Measurements from ENCODE around the gene TROAP.
"Not testable (repeated sequence)": the region's sequence is repeated elsewhere in the genome, so short reads cannot be mapped to it uniquely, and the experiment has no call there.

Gene TROAP

GRCh38 chr12:49298160-49298559 is 24.9 kb upstream of the TROAP start:
- no peak for TF ChIP-seq FOXK2 (IDR thresholded peaks at IDR 0.05)
- TF ChIP-seq TARDBP (IDR thresholded peaks at IDR 0.05): no peak
- TF ChIP-seq SP1 (IDR thresholded peaks at IDR 0.05): no peak
- TF ChIP-seq FOXA1 (IDR thresholded peaks at IDR 0.05): no peak
- no peak for TF ChIP-seq ZNF384 (IDR thresholded peaks at IDR 0.05)
- TF ChIP-seq L3MBTL2 (conservative IDR thresholded peaks at IDR 0.05): no peak
- TF ChIP-seq LEF1 (IDR thresholded peaks at IDR 0.05; ENCODE audit: borderline replicate concordance): no peak
- TF ChIP-seq ELF4 (IDR thresholded peaks at IDR 0.05): no peak
- TF ChIP-seq PKNOX1 (IDR thresholded peaks at IDR 0.05): no peak
- no peak for TF ChIP-seq NFRKB (IDR thresholded peaks at IDR 0.05)
- TF ChIP-seq SUZ12 (IDR thresholded peaks at IDR 0.05): no peak
- no peak for TF ChIP-seq BHLHE40 (IDR thresholded peaks at IDR 0.05; ENCODE audit: borderline replicate concordance)
- no peak for TF ChIP-seq HDGF (IDR thresholded peaks at IDR 0.05; ENCODE audit: borderline replicate concordance)
- TF ChIP-seq ARNT (IDR thresholded peaks at IDR 0.05): no peak
- no peak for TF ChIP-seq FOXM1 (IDR thresholded peaks at IDR 0.05; ENCODE audit: borderline replicate concordance)
- no peak for TF ChIP-seq CTBP1 (IDR thresholded peaks at IDR 0.05; ENCODE audit: borderline replicate concordance)
- ChIA-PET CTCF (interaction anchor here (1.1 to 2.4 kb wide), 2 partner anchors 10 to 14 kb away, joined by 3 to 12 read pairs; no protein-coding TSS in a partner anchor), POLR2A (interaction anchor here (0.9 to 5.8 kb wide), 3 partner anchors 9 to 110 kb away, joined by 3 to 68 read pairs (median 7); partner anchors contain the start of gene TROAP)
- no peak for DNase-seq (ENCODE audit: extremely low spot score)

- DNase-seq (ENCODE audit: extremely low spot score): no peak
- CTCF ChIA-PET: interaction anchor here (0.9 to 1.3 kb wide), 4 partner anchors 13 to 46 kb away, joined by 3 read pairs; no protein-coding TSS in a partner anchor
- TF ChIP-seq L3MBTL2 (conservative IDR thresholded peaks at IDR 0.05): no peak
- POLR2A ChIA-PET: interaction anchor here (5.0 kb wide), 1 partner anchor 21 kb away, joined by 31 read pairs; the partner anchor contains the start of gene TROAP
These were observed 21.3 kb upstream of the TROAP start for GRCh38 chr12:49301760-49302159.

- CTCF ChIA-PET: interaction anchor here (0.6 to 1.2 kb wide), 4 partner anchors 9 to 341 kb away, joined by 3 to 7 read pairs (median 4); partner anchors contain the start of gene PRPH
- POLR2A ChIA-PET: interaction anchor here (1.0 to 5.0 kb wide), 2 partner anchors 9 to 18 kb away, joined by 3 to 31 read pairs; partner anchors contain the start of genes PRPH and TROAP
- no peak for DNase-seq (ENCODE audit: extremely low spot score)
- no peak for TF ChIP-seq BHLHE40 (IDR thresholded peaks at IDR 0.05; ENCODE audit: borderline replicate concordance)
- TF ChIP-seq TARDBP (IDR thresholded peaks at IDR 0.05): no peak
- no peak for TF ChIP-seq FOXA1 (IDR thresholded peaks at IDR 0.05)
- no peak for TF ChIP-seq SUZ12 (IDR thresholded peaks at IDR 0.05)
- no peak for TF ChIP-seq HDGF (IDR thresholded peaks at IDR 0.05; ENCODE audit: borderline replicate concordance)
- no peak for TF ChIP-seq ELF4 (IDR thresholded peaks at IDR 0.05)
- TF ChIP-seq FOXK2 (IDR thresholded peaks at IDR 0.05): no peak
- TF ChIP-seq SP1 (IDR thresholded peaks at IDR 0.05): no peak
- TF ChIP-seq ZNF384 (IDR thresholded peaks at IDR 0.05): no peak
- TF ChIP-seq PKNOX1 (IDR thresholded peaks at IDR 0.05): no peak
- no peak for TF ChIP-seq LEF1 (IDR thresholded peaks at IDR 0.05; ENCODE audit: borderline replicate concordance)
- no peak for TF ChIP-seq ARNT (IDR thresholded peaks at IDR 0.05)
- TF ChIP-seq FOXM1 (IDR thresholded peaks at IDR 0.05; ENCODE audit: borderline replicate concordance): no peak
- no peak for TF ChIP-seq L3MBTL2 (conservative IDR thresholded peaks at IDR 0.05)
- no peak for TF ChIP-seq NFRKB (IDR thresholded peaks at IDR 0.05)
- no peak for TF ChIP-seq CTBP1 (IDR thresholded peaks at IDR 0.05; ENCODE audit: borderline replicate concordance)
These were observed 18.9 kb upstream of the TROAP start for GRCh38 chr12:49304161-49304560.

GRCh38 chr12:49305762-49306510 is 17.1 kb upstream of the TROAP start:
- no peak for TF ChIP-seq BHLHE40 (IDR thresholded peaks at IDR 0.05; ENCODE audit: borderline replicate concordance)
- TF ChIP-seq HDGF (IDR thresholded peaks at IDR 0.05; ENCODE audit: borderline replicate concordance): no peak
- TF ChIP-seq FOXA1 (IDR thresholded peaks at IDR 0.05): no peak
- TF ChIP-seq PKNOX1 (IDR thresholded peaks at IDR 0.05): no peak
- no peak for TF ChIP-seq CTBP1 (IDR thresholded peaks at IDR 0.05; ENCODE audit: borderline replicate concordance)
- TF ChIP-seq SP1 (IDR thresholded peaks at IDR 0.05): no peak
- no peak for TF ChIP-seq ZNF384 (IDR thresholded peaks at IDR 0.05)
- no peak for TF ChIP-seq ELF4 (IDR thresholded peaks at IDR 0.05)
- TF ChIP-seq FOXM1 (IDR thresholded peaks at IDR 0.05; ENCODE audit: borderline replicate concordance): no peak
- TF ChIP-seq TARDBP (IDR thresholded peaks at IDR 0.05): no peak
- TF ChIP-seq L3MBTL2 (conservative IDR thresholded peaks at IDR 0.05): no peak
- TF ChIP-seq NFRKB (IDR thresholded peaks at IDR 0.05): no peak
- no peak for TF ChIP-seq LEF1 (IDR thresholded peaks at IDR 0.05; ENCODE audit: borderline replicate concordance)
- TF ChIP-seq SUZ12 (IDR thresholded peaks at IDR 0.05): no peak
- TF ChIP-seq ARNT (IDR thresholded peaks at IDR 0.05): no peak
- no peak for TF ChIP-seq FOXK2 (IDR thresholded peaks at IDR 0.05)
- POLR2A ChIA-PET: interaction anchor here (0.9 to 5.0 kb wide), 2 partner anchors 17 to 37 kb away, joined by 3 to 31 read pairs; partner anchors contain the start of gene TROAP
- CTCF ChIA-PET: interaction anchor here (0.7 to 1.0 kb wide), 2 partner anchors 9 to 21 kb away, joined by 3 to 4 read pairs; no protein-coding TSS in a partner anchor
- no peak for DNase-seq (ENCODE audit: extremely low spot score)

- POLR2A ChIA-PET: interaction anchor here (1.3 kb wide), 1 partner anchor 14 kb away, joined by 4 read pairs; the partner anchor contains the start of gene TROAP
- DNase-seq (ENCODE audit: extremely low spot score): no peak
- CTCF ChIA-PET: no interaction called here
These were observed 13.7 kb upstream of the TROAP start for GRCh38 chr12:49309386-49309785.

GRCh38 chr12:49310451-49311000 is 12.5 kb upstream of the TROAP start:
- DNase-seq (ENCODE audit: extremely low spot score); CTCF ChIA-PET: not testable (repeated sequence)
- POLR2A ChIA-PET: interaction anchor here (1.8 kb wide), 1 partner anchor 12 kb away, joined by 11 read pairs; the partner anchor contains the start of gene TROAP

More at GRCh38 chr12:49309386-49309785, 13.7 kb upstream of the TROAP start:
- TF ChIP-seq SUZ12 (IDR thresholded peaks at IDR 0.05) (no peak), ELF4 (IDR thresholded peaks at IDR 0.05) (no peak), NFRKB (IDR thresholded peaks at IDR 0.05) (no peak), FOXM1 (IDR thresholded peaks at IDR 0.05; ENCODE audit: borderline replicate concordance) (no peak), SP1 (IDR thresholded peaks at IDR 0.05) (no peak), FOXA1 (IDR thresholded peaks at IDR 0.05) (no peak)
